ENCODE measurements around the gene TPI1.

Gene TPI1

DNA sequence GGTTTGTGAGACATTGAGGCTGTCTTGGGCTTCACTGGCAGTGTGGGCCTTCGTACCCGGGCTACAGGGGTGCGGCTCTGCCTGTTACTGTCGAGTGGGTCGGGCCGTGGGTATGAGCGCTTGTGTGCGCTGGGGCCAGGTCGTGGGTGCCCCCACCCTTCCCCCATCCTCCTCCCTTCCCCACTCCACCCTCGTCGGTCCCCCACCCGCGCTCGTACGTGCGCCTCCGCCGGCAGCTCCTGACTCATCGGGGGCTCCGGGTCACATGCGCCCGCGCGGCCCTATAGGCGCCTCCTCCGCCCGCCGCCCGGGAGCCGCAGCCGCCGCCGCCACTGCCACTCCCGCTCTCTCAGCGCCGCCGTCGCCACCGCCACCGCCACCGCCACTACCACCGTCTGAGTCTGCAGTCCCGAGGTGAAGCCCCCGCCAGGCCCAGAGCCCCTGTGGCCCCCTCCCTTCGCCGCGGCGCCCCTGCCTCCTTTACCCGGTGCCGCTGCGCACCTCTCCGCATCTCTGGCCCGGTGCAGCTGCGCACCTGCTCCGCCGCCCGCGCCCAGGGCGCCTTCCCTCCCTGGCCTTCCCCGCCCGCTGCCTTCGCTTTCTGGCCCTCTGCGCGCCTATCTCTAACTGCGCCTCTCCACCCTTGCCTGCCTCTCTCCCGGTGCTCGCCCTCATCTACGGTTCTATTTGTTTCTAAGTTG lies 47.1 kb downstream of the TPI1 start, which contains the start of gene ENO2:
ENO2 (plus strand) TSS at position 335 of the 701 bp plus-strand sequence. CDS start 1,253 bp downstream, outside the sequence.
- no peak for DNase-seq (ENCODE audit: low read depth, low spot score)
- H3K27ac ChIP-seq = no peak within 1 kb of the TSS

DNA sequence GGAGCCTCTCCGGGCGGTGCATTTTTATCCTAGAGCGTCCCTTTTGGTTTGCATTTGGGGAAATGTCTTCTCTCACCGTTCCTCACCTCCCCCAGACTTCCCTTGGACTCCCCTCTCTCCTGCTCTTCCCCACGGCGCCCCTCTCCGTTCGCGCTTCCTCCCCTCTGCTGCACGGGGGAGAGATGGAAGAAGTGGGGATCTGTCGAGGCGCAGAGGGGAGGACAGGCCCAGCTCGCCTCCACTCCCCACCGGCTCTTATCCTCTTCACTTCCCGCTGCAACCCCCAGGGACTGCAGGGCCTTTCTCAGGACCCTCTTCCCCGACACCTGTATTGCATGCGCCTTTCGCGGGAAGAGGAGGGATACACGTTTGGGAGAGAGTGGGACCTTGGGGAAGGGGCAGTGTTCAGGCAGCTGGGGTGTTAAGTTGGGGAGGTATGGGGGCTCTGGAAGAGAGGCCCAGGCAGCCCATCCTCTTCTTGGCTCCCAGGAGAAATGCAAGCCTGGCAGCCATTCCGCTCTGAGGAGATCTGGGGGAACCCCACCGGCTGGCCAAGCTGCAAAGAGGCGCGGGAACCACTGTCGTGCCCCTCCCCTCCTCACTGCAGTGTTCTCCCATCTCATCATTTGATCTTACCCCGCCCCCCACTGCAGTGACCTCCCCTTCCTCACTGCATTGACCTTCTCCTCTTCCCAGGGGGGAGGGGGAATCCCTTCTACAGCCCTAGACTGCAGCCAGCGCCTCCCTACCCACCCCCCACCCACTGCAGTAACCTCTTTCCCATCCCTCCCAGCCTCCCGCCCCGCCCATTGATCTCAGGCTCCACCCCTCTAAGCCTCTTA lies 47.8 kb downstream of the TPI1 start:
- no peak overlapping the region for H3K27ac ChIP-seq
- no peak for DNase-seq (ENCODE audit: low read depth, low spot score)

DNA sequence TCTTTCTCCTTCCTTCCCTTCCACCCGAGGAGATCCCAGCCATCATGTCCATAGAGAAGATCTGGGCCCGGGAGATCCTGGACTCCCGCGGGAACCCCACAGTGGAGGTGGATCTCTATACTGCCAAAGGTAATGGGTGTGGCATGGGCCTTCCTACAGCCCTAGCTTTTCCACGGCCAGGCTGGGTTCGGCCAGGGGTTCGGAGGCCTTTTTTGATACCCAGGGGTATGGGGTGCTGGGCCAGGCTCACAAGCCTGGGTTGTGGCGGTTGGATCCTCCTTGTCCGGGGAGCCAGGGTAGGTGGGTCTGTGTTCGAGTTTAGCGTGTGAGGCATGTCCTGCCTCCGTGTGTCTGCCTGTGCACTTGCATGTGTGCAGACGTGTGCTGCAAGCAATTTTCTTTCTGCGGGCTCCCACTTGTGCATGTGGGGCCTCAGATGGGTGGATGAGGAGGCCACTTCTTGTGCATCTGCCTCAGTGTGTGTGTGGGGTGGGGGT lies 48.5 kb downstream of the TPI1 start:
- no peak overlapping the region for H3K27ac ChIP-seq
- DNase-seq (ENCODE audit: low read depth, low spot score) = no peak

DNA sequence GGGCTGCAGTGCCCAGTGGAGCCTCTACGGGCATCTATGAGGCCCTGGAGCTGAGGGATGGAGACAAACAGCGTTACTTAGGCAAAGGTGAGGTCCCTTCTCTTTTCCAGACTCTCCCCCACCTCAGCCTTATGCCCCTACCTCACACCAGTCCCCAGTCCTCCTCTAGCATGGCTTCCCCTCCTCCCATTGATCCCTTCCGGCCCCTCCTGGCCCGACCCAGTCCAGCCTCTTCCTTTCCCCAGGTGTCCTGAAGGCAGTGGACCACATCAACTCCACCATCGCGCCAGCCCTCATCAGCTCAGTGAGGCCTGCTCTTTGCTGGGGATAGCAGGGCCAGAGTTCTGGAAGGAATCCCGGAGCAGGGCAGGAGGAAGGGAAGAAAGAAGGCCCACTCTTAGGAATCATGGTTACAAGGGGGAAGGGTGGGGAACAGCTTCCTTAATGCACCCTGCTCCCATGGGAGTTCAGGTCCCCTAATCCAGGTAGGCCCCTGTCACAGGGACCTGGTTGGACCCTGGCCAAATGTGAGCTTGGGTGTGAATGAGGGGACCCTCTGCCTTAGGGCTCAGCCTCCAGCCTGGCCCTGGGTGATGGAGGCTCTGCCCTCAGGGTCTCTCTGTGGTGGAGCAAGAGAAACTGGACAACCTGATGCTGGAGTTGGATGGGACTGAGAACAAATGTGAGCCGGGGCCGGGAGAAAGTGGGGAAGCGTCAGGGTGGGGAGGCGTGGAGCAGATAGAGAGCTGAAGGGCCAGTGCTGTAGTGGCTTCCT lies 49.3 kb downstream of the TPI1 start:
- H3K27ac ChIP-seq = no peak overlapping the region
- no peak for DNase-seq (ENCODE audit: low read depth, low spot score)

DNA sequence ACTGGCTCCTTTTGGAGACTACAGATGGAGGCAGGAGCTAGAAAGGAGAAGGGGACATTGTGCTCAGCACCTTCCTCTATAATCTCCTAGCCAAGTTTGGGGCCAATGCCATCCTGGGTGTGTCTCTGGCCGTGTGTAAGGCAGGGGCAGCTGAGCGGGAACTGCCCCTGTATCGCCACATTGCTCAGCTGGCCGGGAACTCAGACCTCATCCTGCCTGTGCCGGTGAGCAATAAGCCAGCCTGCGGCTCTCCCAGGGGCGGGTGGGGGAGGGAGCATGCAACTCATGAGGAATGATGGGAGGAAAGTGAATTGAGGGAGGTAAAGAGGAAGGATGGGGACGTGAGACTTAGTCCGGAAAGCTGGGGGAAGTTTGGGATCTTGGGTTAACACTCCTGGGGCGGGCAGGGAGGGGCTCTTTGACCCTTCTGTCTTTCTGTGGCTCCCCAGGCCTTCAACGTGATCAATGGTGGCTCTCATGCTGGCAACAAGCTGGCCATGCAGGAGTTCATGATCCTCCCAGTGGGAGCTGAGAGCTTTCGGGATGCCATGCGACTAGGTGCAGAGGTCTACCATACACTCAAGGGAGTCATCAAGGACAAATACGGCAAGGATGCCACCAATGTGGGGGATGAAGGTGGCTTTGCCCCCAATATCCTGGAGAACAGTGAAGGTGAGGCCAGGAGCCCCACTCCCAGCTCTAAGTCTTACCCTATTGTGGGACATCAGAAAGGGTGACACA lies 50.3 kb downstream of the TPI1 start:
- no peak for DNase-seq (ENCODE audit: low read depth, low spot score)
- H3K27ac ChIP-seq = no peak overlapping the region

DNA sequence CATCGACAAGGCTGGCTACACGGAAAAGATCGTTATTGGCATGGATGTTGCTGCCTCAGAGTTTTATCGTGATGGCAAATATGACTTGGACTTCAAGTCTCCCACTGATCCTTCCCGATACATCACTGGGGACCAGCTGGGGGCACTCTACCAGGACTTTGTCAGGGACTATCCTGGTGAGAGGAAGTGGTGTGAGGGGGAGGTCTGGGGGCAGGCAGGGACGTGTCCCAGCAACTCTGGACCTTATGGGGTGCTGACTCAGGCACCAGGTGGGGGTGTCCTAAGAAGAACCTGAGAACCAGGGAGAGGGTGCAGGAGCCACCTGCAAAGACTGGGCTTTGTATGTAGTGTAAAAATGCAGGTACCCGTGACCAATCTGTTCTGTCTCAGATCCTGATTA lies 52.3 kb downstream of the TPI1 start:
- no peak overlapping the region for H3K27ac ChIP-seq
- no peak for DNase-seq (ENCODE audit: low read depth, low spot score)

Measured in epithelial cell of prostate (primary cell).